ENCODE measurements around the gene WNT7B. TPM values are rescaled to one million over a fixed set of nuclear protein-coding genes. Genes with fewer than 3 reads are reported as not detected.

Gene WNT7B
- total RNA-seq, 4 donors from 2014 or later: not detected

- TF ChIP-seq CTCF (IDR thresholded peaks at IDR 0.05; ENCODE audit: low read depth): no peak
Observed at GRCh38 chr22:45905924-45906865, 70.8 kb downstream of the WNT7B start.

- TF ChIP-seq CTCF (IDR thresholded peaks at IDR 0.05; ENCODE audit: low read depth): no peak
Observed at GRCh38 chr22:45905326-45905923, 71.5 kb downstream of the WNT7B start.

- no peak for TF ChIP-seq CTCF (IDR thresholded peaks at IDR 0.05; ENCODE audit: low read depth)
Observed at GRCh38 chr22:45904236-45904635, 72.7 kb downstream of the WNT7B start.

GRCh38 chr22:45903355-45904135 is 73.4 kb downstream of the WNT7B start:
- no peak for TF ChIP-seq CTCF (IDR thresholded peaks at IDR 0.05; ENCODE audit: low read depth)

GRCh38 chr22:45897736-45898135 is 79.2 kb downstream of the WNT7B start:
- TF ChIP-seq CTCF (IDR thresholded peaks at IDR 0.05; ENCODE audit: low read depth): no peak

GRCh38 chr22:45896964-45897538 is 79.9 kb downstream of the WNT7B start:
- TF ChIP-seq CTCF (IDR thresholded peaks at IDR 0.05; ENCODE audit: low read depth): no peak

Measured in subcutaneous adipose tissue (tissue), 4 donors.